Stimulated activated CD4-positive, alpha-beta T cell treated with anti-CD3 and anti-CD28 coated beads, Interleukin-1b, Interleukin-23, amount 100 ng/mL, for 4 hours (primary cell): ENCODE results near the gene SUSD4.
"Not testable (repeated sequence)": the region's sequence is repeated elsewhere in the genome, so short reads cannot be mapped to it uniquely, and the experiment has no call there.

Experiments
- DNase-seq, 2 donors: peaks; one replicate each; pipeline ENCODE4 v3.0.0-alpha.2; 2020; ENCODE audit warnings: low read depth in 2 of 2

The SUSD4 gene

DNA sequence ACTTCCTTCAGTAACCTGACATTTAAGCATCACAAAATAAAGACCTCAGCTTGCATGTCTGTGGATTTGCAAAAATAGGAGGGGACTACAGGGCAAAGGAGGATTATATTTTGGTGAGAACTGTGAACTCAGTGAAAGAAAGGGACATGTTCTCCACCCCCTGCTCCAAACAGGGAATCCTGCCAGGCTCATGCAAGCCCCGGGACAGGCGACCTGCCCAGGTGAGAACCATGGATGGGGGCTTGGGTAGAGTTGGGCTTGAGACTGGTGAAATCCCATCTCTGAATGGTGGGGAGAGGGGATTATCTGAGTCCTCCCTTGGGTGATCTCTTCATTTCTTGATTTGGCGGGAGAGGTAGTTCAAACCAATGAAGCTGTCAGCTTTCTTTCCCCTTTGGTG lies 110.1 kb downstream of the SUSD4 start:
- no peak for DNase-seq

- not testable (repeated sequence) for DNase-seq
Measured at GRCh38 chr1:223251387-223251786, 112.6 kb downstream of the SUSD4 start.

DNA sequence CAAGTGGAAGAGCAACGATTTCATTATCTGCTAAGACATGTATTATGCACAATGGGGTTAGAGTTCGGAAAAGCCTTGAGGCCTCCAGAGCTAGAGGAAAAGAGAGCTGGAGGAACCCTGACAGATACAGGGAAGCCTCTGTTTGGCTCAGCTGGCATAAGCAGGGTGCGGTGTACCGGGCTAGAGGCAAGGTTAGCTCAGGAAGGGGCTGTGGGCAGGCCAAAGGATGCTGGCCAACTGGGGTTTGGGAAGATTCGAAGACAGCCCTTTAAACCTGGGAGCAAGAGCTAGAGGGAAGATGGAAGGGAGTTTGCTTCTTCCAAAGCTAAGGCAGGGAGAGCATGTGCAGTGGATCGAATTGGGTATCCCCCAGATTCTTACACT lies 113.4 kb downstream of the SUSD4 start:
- no peak for DNase-seq

GRCh38 chr1:223249854-223250631 lies 113.9 kb downstream of the SUSD4 start:
- no peak for DNase-seq

DNA sequence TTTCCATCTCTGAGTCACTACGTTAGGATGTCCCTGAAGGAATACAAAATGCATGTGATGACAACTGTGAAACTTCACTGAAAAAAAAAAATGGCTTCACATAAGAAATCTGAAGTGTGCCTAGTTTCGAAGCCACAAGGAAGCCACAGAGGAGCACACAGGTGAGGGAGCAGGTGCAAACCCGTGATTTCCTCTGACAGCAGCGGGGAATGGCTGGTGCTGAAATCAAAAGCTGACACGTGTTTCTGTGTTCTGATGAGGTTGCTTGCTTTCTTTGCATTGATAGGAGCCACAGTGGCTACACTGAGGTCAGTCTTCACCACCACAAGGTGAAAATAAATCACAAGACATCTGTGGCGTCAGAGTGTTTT lies 115.2 kb downstream of the SUSD4 start:
- DNase-seq, result no peak

DNA sequence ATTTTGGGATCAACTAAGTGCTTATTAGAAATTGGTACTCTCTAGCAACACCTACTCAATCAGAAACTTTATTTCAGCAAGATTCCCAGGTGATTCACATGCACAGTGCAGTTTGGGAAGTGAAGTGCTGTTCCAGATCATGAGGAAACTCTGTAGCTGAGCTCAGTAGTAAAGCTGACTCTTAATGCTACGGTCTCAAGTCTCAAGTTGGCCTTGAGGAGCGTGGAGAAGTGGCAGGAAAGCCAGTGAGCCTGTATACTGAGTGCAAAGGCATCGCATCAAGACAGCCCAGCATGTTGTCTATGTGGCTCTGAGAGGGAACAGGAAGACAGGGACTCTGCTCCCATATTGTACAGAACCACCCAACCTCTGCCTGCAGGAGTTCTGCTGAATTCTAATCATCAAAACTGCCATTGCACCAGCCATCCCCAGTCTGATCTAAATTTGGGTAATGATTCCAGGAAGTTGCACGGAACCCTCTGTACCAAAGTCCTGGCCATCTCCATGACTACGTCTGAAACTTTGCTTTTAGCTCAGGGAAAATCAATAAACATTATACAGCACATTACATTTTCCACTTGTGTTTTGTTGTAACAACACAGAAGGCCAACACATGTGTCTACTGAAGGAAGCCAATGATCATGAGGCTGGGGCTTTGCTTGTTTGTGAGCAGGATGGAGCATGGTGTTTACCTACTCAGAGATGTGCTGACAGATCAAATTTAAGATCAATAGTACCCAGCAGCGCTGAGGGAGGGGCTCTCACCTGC lies 115.8 kb downstream of the SUSD4 start:
- DNase-seq, result no peak

GRCh38 chr1:223246476-223247112 lies 117.4 kb downstream of the SUSD4 start:
- DNase-seq, result no peak

GRCh38 chr1:223245983-223246382 lies 118.0 kb downstream of the SUSD4 start:
- no peak for DNase-seq

DNA sequence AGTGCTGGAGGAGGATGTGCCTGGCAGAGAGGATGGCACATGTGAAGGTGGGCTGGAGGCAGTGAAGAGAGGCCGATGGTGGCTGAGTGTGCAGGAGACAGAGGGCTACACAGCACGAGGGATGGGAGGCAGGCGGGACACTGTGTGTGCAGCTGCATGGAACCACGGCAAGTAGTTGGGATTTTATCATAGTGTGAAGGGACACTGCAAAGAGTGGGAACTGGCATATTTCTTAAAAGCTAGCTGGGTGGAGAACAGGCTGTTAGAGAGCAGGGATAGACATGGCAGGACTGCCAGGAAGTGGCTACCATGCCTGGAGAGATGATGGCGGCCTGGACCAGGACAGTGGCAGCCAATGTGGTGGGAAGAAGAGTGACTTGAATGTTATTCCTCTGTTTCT lies 118.6 kb downstream of the SUSD4 start:
- DNase-seq, result no peak

- DNase-seq, result no peak
Measured at GRCh38 chr1:223244366-223245103, 119.4 kb downstream of the SUSD4 start.

GRCh38 chr1:223243441-223244050 lies 120.4 kb downstream of the SUSD4 start:
- no peak for DNase-seq

DNA sequence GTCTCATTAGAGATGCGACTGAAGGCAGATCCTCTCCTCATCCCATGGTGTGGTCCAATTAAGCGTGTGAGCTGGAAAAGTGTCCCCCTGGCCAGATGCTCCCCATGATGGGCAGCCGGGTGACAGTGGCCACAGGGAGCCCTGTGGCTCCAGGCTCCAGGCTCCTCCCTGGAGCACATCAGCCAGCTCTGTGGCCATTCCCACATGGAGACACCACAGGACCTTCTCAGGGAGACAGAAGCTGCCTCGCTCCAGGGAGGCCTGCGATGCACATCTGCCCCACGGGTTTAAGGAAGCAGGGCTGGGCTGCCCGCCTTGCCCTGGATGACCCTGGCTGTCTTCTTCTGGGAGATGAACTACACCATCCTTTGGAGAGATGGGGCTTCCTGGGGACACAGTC lies 121.0 kb downstream of the SUSD4 start:
- DNase-seq, result no peak

DNA sequence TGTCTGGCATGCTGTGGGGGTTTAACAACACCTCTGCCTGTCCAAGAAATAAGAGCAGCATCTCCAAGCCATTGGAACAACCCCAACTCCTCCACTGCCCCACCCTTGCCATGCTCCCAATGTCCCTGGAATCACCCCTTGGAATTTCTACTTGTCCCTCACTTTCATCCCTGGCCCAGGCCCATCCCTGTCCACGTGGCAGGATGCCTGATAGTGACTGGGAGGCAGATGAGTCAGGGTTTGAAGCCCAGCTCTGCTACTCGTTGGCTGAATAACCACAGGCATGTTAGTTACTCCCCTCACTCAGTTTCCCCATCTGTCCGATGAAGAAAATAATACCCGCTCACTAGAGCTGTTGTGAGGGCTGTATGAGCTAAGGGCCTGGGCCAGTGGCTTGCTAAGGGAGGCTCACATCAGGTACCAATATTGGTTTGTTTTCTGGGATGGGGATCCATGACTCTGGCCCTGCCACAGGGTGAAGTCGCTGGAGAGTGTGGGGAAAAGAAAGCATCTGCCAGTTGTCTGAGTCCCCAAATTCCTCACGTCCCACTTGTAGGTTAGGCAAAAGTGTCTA lies 121.5 kb downstream of the SUSD4 start:
- DNase-seq, result no peak

DNA sequence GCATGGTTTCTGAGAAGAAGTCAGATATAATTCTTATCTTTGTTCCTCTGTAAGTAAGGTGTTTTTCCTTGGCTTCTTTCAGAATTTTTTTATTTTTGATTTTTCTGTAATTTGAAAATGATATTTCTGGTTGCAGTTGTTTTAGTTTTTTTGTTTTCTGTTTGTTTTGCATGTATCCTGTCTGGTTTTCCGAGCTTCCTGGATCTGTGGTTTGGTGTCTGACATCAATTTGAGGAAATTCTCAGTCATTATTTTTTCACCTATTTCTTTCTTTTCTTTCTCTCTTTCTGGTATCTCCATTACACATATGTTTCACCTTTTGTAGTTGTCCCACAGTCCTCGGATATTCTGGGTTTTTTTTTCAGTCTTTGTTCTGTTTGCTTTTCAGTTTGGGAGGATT lies 123.9 kb downstream of the SUSD4 start:
- no peak for DNase-seq

DNA sequence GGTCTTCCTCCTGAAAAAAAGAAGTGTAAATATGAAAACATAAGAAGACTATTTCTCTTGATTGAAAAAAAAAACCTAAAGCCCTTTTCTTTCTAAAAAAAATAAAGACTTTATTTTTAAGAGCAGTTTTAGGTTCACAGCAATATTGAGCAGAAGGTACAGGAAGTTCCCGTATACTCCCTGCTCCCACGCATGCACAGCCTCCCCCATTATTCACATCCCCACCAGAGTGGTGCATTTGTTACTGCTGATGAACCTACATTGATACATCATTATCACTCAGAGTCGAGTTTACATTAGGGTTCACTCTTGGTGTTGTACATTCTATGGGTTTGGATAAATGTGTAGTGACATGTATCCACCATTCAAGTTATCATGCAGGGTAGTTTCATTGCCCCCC lies 128.9 kb downstream of the SUSD4 start:
- no peak for DNase-seq

DNA sequence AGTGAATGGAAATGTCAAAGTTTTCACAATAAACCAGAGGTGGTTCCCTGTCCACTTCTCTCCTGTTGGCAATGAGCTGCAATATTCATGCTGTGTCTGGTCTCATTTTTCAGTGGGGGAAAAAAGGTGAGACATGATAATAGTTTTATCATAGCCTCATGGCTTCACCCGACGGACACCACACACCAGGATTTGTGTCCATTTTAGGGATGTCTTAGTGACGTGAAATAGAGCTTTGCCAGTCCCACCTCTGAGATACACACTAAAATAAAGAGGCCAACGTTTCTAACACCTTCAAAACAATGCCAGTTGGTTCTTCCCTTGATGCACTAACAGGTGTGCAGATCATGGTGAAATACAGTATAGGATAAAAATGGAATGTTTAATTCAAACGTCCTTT lies 129.4 kb downstream of the SUSD4 start:
- no peak for DNase-seq

GRCh38 chr1:223234170-223234514 lies 129.8 kb downstream of the SUSD4 start:
- no peak for DNase-seq

- no peak for DNase-seq
Measured at GRCh38 chr1:223233410-223234169, 130.4 kb downstream of the SUSD4 start.

- DNase-seq, result no peak
Measured at GRCh38 chr1:223233019-223233409, 131.0 kb downstream of the SUSD4 start.

- no peak for DNase-seq
Measured at GRCh38 chr1:223231581-223231980, 132.4 kb downstream of the SUSD4 start.
